Endothelial cell of umbilical vein (primary cell): ENCODE results near the gene CDIPT. TPM values are rescaled to one million over a fixed set of nuclear protein-coding genes. Genes with fewer than 3 reads are reported as not detected.

Experiments
- BruUV-seq: library from RNA; stranded (reverse); fragments of 400-500 nt; replicated peaks from 2 replicates; lab custom pipeline; 2021; lab: Mats Ljungman, UMichigan
- CTCF ChIA-PET: fragments of 300-600, 350-600 bp; sonication (Branson Sonifier 250); formaldehyde crosslinking; loops from one replicate; lab custom pipeline; 2021; ENCODE audit warnings: antibody characterized with exemption, inconsistent platforms; lab: Charles Lee
- POLR2A ChIA-PET: fragments of 300-600, 350-600 bp; sonication (Branson Sonifier 250); formaldehyde crosslinking; loops from one replicate; lab custom pipeline; 2021; ENCODE audit warnings: antibody characterized with exemption, inconsistent platforms; lab: Charles Lee
- DNase-seq: peaks from one replicate; pipeline ENCODE4 v3.0.0-alpha.2; 2011; ENCODE audit warnings: low read depth, low spot score
- FAIRE-seq: peaks from 2 replicates; lab custom pipeline; 2011; peaks lifted over from hg19 to GRCh38; lab: Jason Lieb, UNC
- H2AFZ ChIP-seq: 2 replicates; pipeline ENCODE4 v1.6.0; 2012; ENCODE audit warnings: low read depth, low read length, control low read depth, inconsistent platforms
- H3K27ac ChIP-seq: 2 replicates; pipeline ENCODE4 v1.5.1; 2011; ENCODE audit warnings: low read depth, mild to moderate bottlenecking, control low read depth, low read length, moderate library complexity; ENCODE audit not compliant: insufficient read depth
- H3K27me3 ChIP-seq, 2 experiments: 2 replicates each; pipeline versions ENCODE4 v1.6.0 to v1.6.1; 2011; ENCODE audit warnings: low read length in 2 of 2, mixed read lengths in 1 of 2; ENCODE audit not compliant: control insufficient read depth in 2 of 2, insufficient read depth in 2 of 2
- H3K36me3 ChIP-seq, 2 experiments: 2 replicates in 1 of 2; 3 replicates in 1 of 2; pipeline ENCODE4 v1.5.1; 2011; ENCODE audit warnings: low read length in 2 of 2, mild to moderate bottlenecking in 1 of 2, moderate library complexity in 1 of 2; ENCODE audit not compliant: control insufficient read depth in 2 of 2, insufficient read depth in 2 of 2; ENCODE audit errors: extremely low read depth in 1 of 2
- H3K4me1 ChIP-seq: 3 replicates; pipeline ENCODE4 v1.5.1; 2011; ENCODE audit warnings: mild to moderate bottlenecking, low read length; ENCODE audit not compliant: control insufficient read depth, insufficient read depth; ENCODE audit errors: extremely low read depth
- H3K4me2 ChIP-seq: 2 replicates; pipeline ENCODE4 v1.6.1; 2011; ENCODE audit warnings: low read length, control low read depth, mixed read lengths; ENCODE audit not compliant: insufficient read depth
- H3K4me3 ChIP-seq, 3 experiments: fragments of 200-600 bp in 1 of 3; sonication (generic), shearing (Covaris generic) in 1 of 3; replicated peaks in 1 of 3; 2 replicates each; pipeline ENCODE4 v1.5.1; 2011 to 2016; ENCODE audit warnings: control low read depth in 3 of 3, low read length in 3 of 3, mild to moderate bottlenecking in 2 of 3, inconsistent platforms in 1 of 3, low read depth in 1 of 3, moderate library complexity in 1 of 3; ENCODE audit not compliant: insufficient read depth in 1 of 3
- H3K79me2 ChIP-seq: 2 replicates; pipeline ENCODE4 v1.6.0; 2012; ENCODE audit warnings: low read length, inconsistent platforms; ENCODE audit not compliant: control insufficient read depth, insufficient read depth
- H3K9ac ChIP-seq: replicated peaks from 2 replicates; pipeline ENCODE3; 2011; ENCODE audit warnings: low read length, control low read depth; ENCODE audit not compliant: insufficient read depth; ENCODE audit errors: extremely low read depth
- H3K9me1 ChIP-seq: replicated peaks from 3 replicates; pipeline ENCODE4 v1.6.0; 2011; ENCODE audit warnings: mild to moderate bottlenecking, low read length; ENCODE audit not compliant: control insufficient read depth, insufficient read depth; ENCODE audit errors: extremely low read depth
- H3K9me3 ChIP-seq: replicated peaks from 2 replicates; pipeline ENCODE4 v1.5.1; 2012; ENCODE audit warnings: low read length, inconsistent platforms; ENCODE audit not compliant: control insufficient read depth, insufficient read depth
- H4K20me1 ChIP-seq: replicated peaks from 2 replicates; pipeline ENCODE3; 2011; ENCODE audit warnings: mild to moderate bottlenecking, low read length; ENCODE audit not compliant: control insufficient read depth, insufficient read depth; ENCODE audit errors: extremely low read depth
- CTCF ChIP-seq, 2 donors: IDR thresholded peaks; 1 replicate in 1 of 2; 2 replicates in 1 of 2; pipeline ENCODE4 v1.5.1; 2011; ENCODE audit warnings: low read length in 2 of 2, mild to moderate bottlenecking in 2 of 2, moderate library complexity in 2 of 2, control low read depth in 1 of 2, inconsistent platforms in 1 of 2, low read depth in 1 of 2; ENCODE audit not compliant: insufficient read depth in 1 of 2; ENCODE audit errors: extremely low read depth in 1 of 2
- FOS ChIP-seq: IDR thresholded peaks from 2 replicates; pipeline ENCODE4 v1.6.1; 2011; ENCODE audit warnings: mild to moderate bottlenecking, low read length, moderate library complexity, borderline replicate concordance; ENCODE audit not compliant: insufficient read depth
- GATA2 ChIP-seq: IDR thresholded peaks from 2 replicates; pipeline ENCODE4 v1.7.0; 2011; ENCODE audit warnings: low read depth, mild to moderate bottlenecking, moderate library complexity, mixed read lengths, low read length; ENCODE audit not compliant: insufficient read length, insufficient read depth
- JUN ChIP-seq: IDR thresholded peaks from 2 replicates; pipeline ENCODE4 v1.6.1; 2011; ENCODE audit warnings: borderline replicate concordance, low read depth; ENCODE audit not compliant: insufficient read length, insufficient read depth
- MAX ChIP-seq: IDR thresholded peaks from 2 replicates; pipeline ENCODE4 v1.6.1; 2011; ENCODE audit not compliant: insufficient read depth, insufficient read length
- MYC ChIP-seq: IDR thresholded peaks from one replicate; pipeline ENCODE4 v1.6.1; 2011; ENCODE audit warnings: mild to moderate bottlenecking, low read depth, low read length
- POLR2A ChIP-seq: IDR thresholded peaks from 2 replicates; pipeline ENCODE4 v1.6.1; 2012; ENCODE audit warnings: low read depth, mild to moderate bottlenecking, control low read depth, low read length
- POLR2AphosphoS5 ChIP-seq: IDR thresholded peaks from 2 replicates; pipeline ENCODE4 v1.6.1; 2012; ENCODE audit warnings: low read depth, mild to moderate bottlenecking, control low read depth, low read length, moderate library complexity; ENCODE audit not compliant: insufficient read depth
- dilution Hi-C: fragments of 300-500 bp; cut with MboI; formaldehyde crosslinking; loops from one replicate; pipeline ENCODE4 v1.15.0; 2019; ENCODE audit warnings: low sequenced_read_pairs; ENCODE audit not compliant: extremely low pct_ligation_motif_present
- intact Hi-C: fragments of 100-400 bp; cut with micrococcal nuclease; formaldehyde crosslinking; loops from one replicate; pipeline ENCODE4 v1.10.0; 2022
- polyA plus RNA-seq, 4 experiments: library from polyadenylated mRNA; depleted of rRNA in 3 of 4; stranded (reverse) in 3 of 4; unstranded in 1 of 4; fragments of >200 nt; gene quantifications; 2 replicates each; pipeline versions ENCODE4 v1.2.1 to v1.2.3, GENCODE V29; 2011 to 2012; ENCODE audit warnings: missing spikeins in 1 of 4
- total RNA-seq: library from RNA; stranded (reverse); gene quantifications from 2 replicates; pipeline ENCODE4 v1.2.3, GENCODE V29; 2021

The CDIPT gene
- total and polyA plus RNA-seq, 2 donors (not counting 3 experiments of a cell fraction or from before 2014, with no cell fraction given), result 68.7 to 161 TPM

GRCh38 chr16:29878172-29878571, 15.1 kb upstream of the CDIPT start:
- H3K4me3 ChIP-seq, result no peak overlapping the region
- POLR2A ChIA-PET, result no interaction called here
- FAIRE-seq (no peak), DNase-seq (no peak)
- H3K9me3 ChIP-seq, result no peaks in the 10 kb centered on the region
- no peak overlapping the region for H3K4me2 ChIP-seq
- no peaks in the 10 kb centered on the region for H3K4me1 ChIP-seq
- TF ChIP-seq MAX, result no peak
- no peak for TF ChIP-seq FOS
- no peak for TF ChIP-seq JUN
- TF ChIP-seq POLR2AphosphoS5, result no peak
- no peak for TF ChIP-seq GATA2
- no peak for TF ChIP-seq MYC
- no peak for TF ChIP-seq CTCF (IDR thresholded peaks at IDR 0.05; ENCODE audit: extremely low read depth in 1 of 2, insufficient read depth in 1 of 2, low read depth in 1 of 2, low read length in 2 of 2)
- TF ChIP-seq POLR2A, result no peak
- H3K79me2 ChIP-seq, result no peaks in the 10 kb centered on the region
- H3K27ac ChIP-seq, result no peak overlapping the region
- H3K9ac ChIP-seq, result no peak overlapping the region
- no peaks in the 10 kb centered on the region for H3K36me3 ChIP-seq
- intact Hi-C loops (no loop called here), dilution Hi-C loops (no loop called here)
- peaks cover 14 to 16% of the 10 kb centered on the region in 2 experiments for H3K27me3 ChIP-seq
- H4K20me1 ChIP-seq, result no peaks in the 10 kb centered on the region
- no TSS peak for BruUV-seq
- no peak overlapping the region for H2AFZ ChIP-seq
- CTCF ChIA-PET, result interaction anchor here (2.2 kb wide), 1 partner anchor 30 kb away, joined by 9 read pairs; no protein-coding TSS in a partner anchor
- H3K9me1 ChIP-seq, result no peaks in the 10 kb centered on the region
